SK-N-MC (cell line): Measurements from ENCODE around the gene GIPC1.

Experiments
- DNase-seq: peaks from one replicate; pipeline ENCODE4 v3.0.0-alpha.2; 2011; ENCODE audit warnings: low read depth, low spot score
- H3K27ac ChIP-seq: fragments of 200-600 bp; sonication (generic); 2 replicates; pipeline ENCODE4 v1.5.1; 2016; ENCODE audit warnings: mixed run types
- H3K36me3 ChIP-seq: fragments of 200-600 bp; sonication (generic); 2 replicates; pipeline ENCODE4 v1.6.1; 2017; ENCODE audit warnings: antibody characterized with exemption, low read length, mixed read lengths; ENCODE audit not compliant: insufficient read depth
- H3K4me3 ChIP-seq: fragments of 200-600 bp; sonication (generic); 2 replicates; pipeline ENCODE4 v1.5.1; 2016
- H3K9ac ChIP-seq: fragments of 200-600 bp; sonication (generic); 2 replicates; pipeline ENCODE4 v1.8.0; 2017; ENCODE audit warnings: mixed run types, mixed read lengths; ENCODE audit not compliant: insufficient read length
- H3K9me3 ChIP-seq: fragments of 200-600 bp; sonication (generic); 2 replicates; pipeline ENCODE4 v1.6.1; 2017; ENCODE audit warnings: low read depth, mild to moderate bottlenecking, antibody characterized with exemption, low read length, moderate library complexity, mixed read lengths
- EZH2 ChIP-seq: fragments of 200-600 bp; sonication (generic); IDR thresholded peaks from one replicate; pipeline ENCODE4 v1.6.1; 2017; ENCODE audit warnings: antibody characterized with exemption
- FOXP2 ChIP-seq: optimal IDR thresholded peaks from 2 replicates; pipeline ENCODE3; 2011; ENCODE audit warnings: mild to moderate bottlenecking, moderate library complexity; ENCODE audit not compliant: insufficient read depth; ENCODE audit errors: extremely low read length, control extremely low read depth
- POLR2AphosphoS5 ChIP-seq: IDR thresholded peaks from 2 replicates; pipeline ENCODE4 v1.6.1; 2012; ENCODE audit warnings: mild to moderate bottlenecking, low read depth, low read length, borderline replicate concordance

Gene GIPC1

GRCh38 chr19:14440049-14440448 lies 55.9 kb downstream of the GIPC1 start:
- no peak for DNase-seq

GRCh38 chr19:14439014-14439413 lies 56.9 kb downstream of the GIPC1 start:
- Histone ChIP-seq H3K9me3 (no peaks in the 10 kb centered on the region), H3K36me3 (peaks cover 18% of the 10 kb centered on the region; the same call in 1 of the 2 replicates), H3K27ac (no peak overlapping the region), H3K4me3 (no peak overlapping the region), H3K9ac (no peak overlapping the region)
- TF ChIP-seq POLR2AphosphoS5 (no peak), EZH2 (no peak), FOXP2 (no peak)
- no peak for DNase-seq

More at GRCh38 chr19:14440049-14440448, 55.9 kb downstream of the GIPC1 start:
- no peak overlapping the region for H3K27ac ChIP-seq
- no peaks in the 10 kb centered on the region for H3K9me3 ChIP-seq
- no peak overlapping the region for H3K4me3 ChIP-seq
- H3K36me3 ChIP-seq: peaks cover 26% of the 10 kb centered on the region; the same call in 1 of the 2 replicates
- no peak overlapping the region for H3K9ac ChIP-seq
- TF ChIP-seq FOXP2 (no peak), POLR2AphosphoS5 (no peak), EZH2 (no peak)

- H3K36me3 ChIP-seq: peaks cover 6% of the 10 kb centered on the region; the same call in 1 of the 2 replicates
- no peak overlapping the region for H3K4me3 ChIP-seq
- no peak overlapping the region for H3K9ac ChIP-seq
- TF ChIP-seq FOXP2 (no peak), POLR2AphosphoS5 (no peak), EZH2 (no peak)
- no peak overlapping the region for H3K27ac ChIP-seq
- DNase-seq: no peak
- no peaks in the 10 kb centered on the region for H3K9me3 ChIP-seq
Measured at GRCh38 chr19:14437578-14438140, 58.3 kb downstream of the GIPC1 start.

- no peaks in the 10 kb centered on the region for H3K36me3 ChIP-seq
- H3K27ac ChIP-seq: no peak overlapping the region
- TF ChIP-seq FOXP2: no peak
- no peak for TF ChIP-seq EZH2
- no peak for TF ChIP-seq POLR2AphosphoS5
- no peak for DNase-seq
- no peak overlapping the region for H3K9ac ChIP-seq
- H3K4me3 ChIP-seq: no peak overlapping the region
- H3K9me3 ChIP-seq: no peaks in the 10 kb centered on the region
Measured at GRCh38 chr19:14435320-14436050, 60.4 kb downstream of the GIPC1 start.

DNA sequence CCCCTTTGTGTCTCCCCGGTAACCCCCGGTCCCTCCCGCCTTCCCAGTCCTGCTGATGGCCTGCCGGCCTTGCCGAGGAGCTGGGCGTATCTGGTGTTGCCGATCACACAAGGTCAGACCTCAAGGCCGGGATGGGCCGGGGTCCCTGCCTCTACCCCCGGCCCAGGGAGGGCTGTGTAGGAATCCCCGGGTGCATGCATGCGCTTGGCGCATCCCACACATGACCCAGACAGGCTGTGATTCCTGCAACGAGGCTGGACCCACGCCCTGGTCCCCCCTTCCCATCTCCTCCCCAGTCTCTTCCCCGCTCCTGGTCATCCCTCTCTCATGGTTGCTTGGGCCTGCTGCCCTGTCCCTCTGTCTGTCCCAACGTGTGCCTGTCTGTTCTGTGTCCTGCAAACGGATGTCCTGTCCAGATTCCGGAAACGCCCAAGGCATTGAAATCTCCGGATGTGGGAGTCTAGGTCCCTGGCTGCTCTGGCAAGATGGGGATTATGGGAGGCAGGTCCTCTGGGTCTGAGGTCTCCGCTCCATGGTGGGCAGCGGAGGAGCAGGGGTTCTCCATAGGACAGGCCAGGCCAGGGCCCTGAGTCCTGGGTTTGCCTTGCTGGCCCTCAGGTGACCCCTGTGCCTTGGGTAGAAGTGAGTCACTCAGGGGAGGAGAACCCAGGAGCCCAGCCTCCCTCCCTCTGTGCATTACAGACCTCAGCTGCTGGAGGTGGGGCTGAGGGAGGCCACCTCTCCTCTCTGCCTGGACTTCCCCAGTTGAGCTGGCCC lies 61.2 kb downstream of the GIPC1 start:
- no peak for TF ChIP-seq POLR2AphosphoS5
- no peak for TF ChIP-seq EZH2
- TF ChIP-seq FOXP2: no peak
- peak overlapping the region; percentile 89 for H3K4me3 ChIP-seq
- no peak overlapping the region for H3K9ac ChIP-seq
- DNase-seq: no peak
- no peak overlapping the region for H3K27ac ChIP-seq
- no peaks in the 10 kb centered on the region for H3K9me3 ChIP-seq
- H3K36me3 ChIP-seq: no peaks in the 10 kb centered on the region

DNA sequence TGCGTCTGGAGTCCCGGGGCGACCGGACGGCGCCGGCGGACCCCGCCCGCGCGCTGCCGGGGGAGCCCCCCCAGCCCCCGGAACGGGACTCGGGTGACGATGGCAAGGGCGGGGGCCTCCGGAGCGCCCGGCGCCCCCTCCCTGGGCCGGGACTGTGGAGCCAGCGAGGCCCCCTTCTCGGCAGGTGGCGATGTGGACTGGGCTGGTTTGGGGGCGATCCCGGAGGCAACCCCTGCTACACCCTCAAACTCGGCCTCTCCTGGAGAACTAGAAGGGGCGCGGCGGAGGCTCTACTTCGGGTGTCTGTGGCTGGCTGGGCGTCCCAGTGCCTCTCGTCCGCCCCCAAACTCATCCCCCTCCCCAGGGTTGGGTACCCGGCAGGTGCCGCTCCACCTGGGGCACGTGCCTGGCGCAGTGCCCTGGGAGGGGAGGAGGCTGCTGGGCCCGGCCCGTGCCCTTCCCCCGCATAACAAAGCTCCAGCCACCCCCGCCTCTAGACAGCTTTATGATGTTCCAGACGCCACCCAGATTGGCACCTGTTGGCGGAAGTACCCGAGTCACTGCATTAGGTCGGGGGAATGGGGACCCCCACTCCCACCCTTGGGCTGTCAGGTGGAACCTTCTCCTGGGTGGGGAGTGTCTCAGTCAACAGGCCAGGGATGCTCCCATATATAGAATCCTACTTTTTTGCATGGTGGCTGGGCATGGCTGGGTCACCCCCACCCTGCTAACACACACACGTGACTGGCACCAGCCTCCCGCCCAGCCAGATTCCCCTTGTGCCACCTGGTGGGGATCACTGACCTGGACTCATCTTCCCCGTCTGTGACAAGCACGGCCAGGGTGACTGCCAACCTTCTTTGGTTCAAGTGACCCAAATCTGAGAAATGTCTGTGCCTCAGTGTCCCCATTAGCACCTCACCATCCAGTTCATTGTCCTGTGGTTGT lies 62.1 kb downstream of the GIPC1 start:
- Histone ChIP-seq H3K27ac (no peak overlapping the region), H3K9me3 (no peaks in the 10 kb centered on the region), H3K36me3 (no peaks in the 10 kb centered on the region), H3K4me3 (peak overlapping the region; percentile 89), H3K9ac (peak overlapping the region; percentile 81)
- no peak for DNase-seq
- TF ChIP-seq POLR2AphosphoS5 (no peak), EZH2 (no peak), FOXP2 (no peak)

DNA sequence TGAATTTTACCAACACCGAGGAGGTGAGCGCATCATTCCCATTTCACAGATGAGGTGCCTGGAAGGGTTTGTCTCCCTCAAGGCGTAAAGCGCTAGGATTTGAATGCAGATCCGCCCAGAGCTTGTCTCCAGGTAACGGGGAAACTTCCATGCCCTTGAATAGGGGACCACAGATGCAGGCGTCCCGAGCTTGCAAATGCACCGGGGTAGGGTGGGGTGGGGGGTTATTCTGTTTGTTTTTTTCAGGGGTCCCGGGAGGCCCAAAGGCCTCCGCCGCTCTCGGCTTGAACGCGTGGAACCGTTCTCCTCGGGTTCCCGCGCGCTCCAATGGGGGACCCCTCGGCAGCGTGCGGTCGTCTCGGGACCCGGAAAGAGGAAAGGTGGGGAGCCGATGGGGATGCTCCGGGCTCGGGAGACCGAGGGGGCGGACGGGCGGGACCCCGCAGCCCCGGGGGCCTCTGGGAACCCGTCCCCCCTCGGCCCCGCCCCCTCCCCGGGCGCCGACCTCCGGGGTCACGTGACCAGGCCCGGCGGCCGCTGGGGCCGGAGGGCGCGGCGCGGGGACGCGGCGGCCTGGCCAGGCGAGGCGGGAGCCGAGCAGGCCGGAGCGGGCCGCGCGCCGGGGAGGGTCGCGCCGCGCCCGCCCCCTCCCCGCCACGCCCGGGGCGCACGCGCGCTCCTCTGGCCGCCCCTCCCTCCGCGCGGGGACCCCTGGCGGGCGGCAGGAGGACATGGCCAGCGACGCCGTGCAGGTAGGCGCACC lies 63.0 kb downstream of the GIPC1 start, which contains the start of gene PKN1:
Gene PKN1 (plus strand): TSS at position 516 of the 763 bp plus-strand sequence. CDS start 216 bp downstream, at position 732.
- Histone ChIP-seq H3K4me3 (peak within 1 kb of the TSS; percentile 89), H3K9ac (peak within 1 kb of the TSS; percentile 81), H3K36me3 (no peaks in the 10 kb centered on the region), H3K27ac (no peak within 1 kb of the TSS), H3K9me3 (no peaks in the 10 kb centered on the region)
- DNase-seq: no peak
- TF ChIP-seq POLR2AphosphoS5 (peak; percentile 61; the same call in 1 of the 2 replicates), FOXP2 (no peak), EZH2 (no peak)
